ENCODE measurements around the gene RPS3. TPM values are rescaled to one million over a fixed set of nuclear protein-coding genes. Genes with fewer than 3 reads are reported as not detected.
A peak's percentile ranks its signal among the peaks of the same experiment; 100 is the strongest.

RPS3 gene
- total RNA-seq, 2 donors from 2014 or later, result 4,623 to 5,372 TPM

DNA sequence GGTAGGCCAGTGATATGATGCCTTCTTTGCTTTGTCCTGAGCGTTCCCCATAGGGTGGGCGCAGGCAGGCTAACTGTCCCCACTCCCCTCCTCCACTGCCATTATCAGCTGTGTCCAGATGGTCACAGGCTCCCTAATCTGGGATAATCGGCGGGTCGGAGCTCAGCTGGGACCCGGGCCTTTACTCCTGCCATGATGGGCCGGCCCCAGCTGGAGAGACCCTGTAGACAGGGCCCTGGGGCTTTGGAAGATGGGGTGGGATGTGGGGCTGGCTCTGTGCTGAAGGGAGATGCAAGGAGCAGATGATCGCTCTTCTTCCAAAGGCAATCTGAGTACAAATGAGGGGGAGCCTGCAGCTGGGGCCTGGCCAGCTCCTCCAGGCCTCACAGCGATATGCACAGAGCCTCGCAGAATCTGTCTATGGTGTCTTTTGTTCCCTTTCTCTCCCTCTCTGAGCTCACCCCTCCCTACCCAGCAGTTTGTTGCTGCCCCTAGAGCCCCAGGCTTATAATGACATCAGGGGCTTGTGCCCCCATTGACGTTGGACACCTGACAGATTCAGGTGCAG is 21.8 kb downstream of the RPS3 start:
- H3K9me3 Mint-ChIP-seq, result no peaks in the 10 kb centered on the region
- no peaks in the 10 kb centered on the region for H3K27me3 Mint-ChIP-seq
- no peak for ATAC-seq (replicated peaks)
- no peak overlapping the region for H3K4me3 Mint-ChIP-seq
- H3K4me1 Mint-ChIP-seq, result no peaks in the 10 kb centered on the region
- H3K27ac Mint-ChIP-seq, result no peak overlapping the region
- H3K36me3 Mint-ChIP-seq (ENCODE audit: low read depth), result peaks cover 22% of the 10 kb centered on the region

DNA sequence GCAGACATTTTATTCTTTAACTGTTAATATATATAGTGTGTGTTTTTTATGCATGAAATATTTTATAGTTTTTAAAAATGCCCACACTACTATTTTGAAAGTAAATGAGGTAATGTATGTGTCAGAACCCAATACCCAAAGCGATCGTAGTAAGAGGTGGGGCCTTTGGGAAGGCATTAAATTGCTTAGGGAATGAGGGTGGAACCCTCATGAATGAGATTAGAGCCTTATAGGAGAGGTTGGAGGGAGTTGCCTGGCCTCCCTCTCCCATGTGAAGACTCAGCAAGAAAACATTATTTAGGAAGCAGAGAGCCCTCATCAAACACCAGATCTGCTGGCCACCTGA is 22.6 kb downstream of the RPS3 start:
- Mint-ChIP-seq H3K36me3 (ENCODE audit: low read depth) (peaks cover 14% of the 10 kb centered on the region), H3K27me3 (no peaks in the 10 kb centered on the region), H3K9me3 (no peaks in the 10 kb centered on the region), H3K4me1 (no peaks in the 10 kb centered on the region), H3K27ac (peak overlapping the region; percentile 22), H3K4me3 (no peak overlapping the region)
- no peak for ATAC-seq (replicated peaks)

DNA sequence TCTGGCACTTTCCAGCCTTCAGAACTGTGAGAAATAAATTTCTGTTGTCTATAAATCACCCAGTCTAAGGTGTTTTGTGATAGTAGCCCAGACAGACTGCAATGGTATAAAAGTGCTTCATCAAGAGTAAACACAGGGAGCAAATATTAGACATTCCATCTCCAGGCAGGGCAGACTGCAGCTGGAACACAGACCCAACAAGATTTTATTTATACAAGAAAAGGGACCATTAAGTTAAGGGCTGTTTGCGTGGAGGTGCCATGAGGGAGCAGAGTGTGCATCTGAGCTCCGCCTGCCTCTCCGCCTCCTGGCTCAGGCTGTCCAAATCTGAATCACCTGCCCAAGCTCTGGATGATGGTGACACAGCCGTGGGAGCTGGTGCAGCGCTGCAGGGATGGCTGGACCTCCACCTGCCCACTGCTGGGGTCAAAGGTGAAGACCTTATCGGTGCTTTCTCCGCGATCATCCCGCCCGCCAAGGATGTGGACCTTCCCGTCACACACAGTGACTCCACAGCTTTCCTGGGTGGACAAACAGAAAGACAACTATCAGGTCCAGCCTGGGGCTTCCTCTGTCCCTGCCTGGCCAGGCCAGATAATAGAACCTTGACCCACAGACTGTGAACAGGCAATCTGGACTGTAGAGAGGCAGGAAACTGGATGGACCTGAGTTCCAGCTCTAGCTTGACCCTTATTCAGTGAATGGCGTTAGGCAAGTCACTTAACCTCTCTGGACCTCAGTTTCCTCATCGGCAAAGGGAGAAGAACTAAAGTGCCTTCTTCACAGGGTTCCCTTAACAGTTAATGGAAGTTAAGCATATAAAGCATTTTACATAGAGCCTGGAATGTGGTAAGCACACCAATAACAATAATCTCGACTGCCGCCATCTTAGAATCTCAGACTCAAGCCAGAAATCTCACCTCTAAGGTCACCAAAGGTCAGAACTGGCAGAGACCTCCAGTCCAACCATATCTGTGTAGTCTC is 23.2 kb downstream of the RPS3 start:
- Mint-ChIP-seq H3K4me1 (no peaks in the 10 kb centered on the region), H3K27me3 (no peaks in the 10 kb centered on the region), H3K27ac (peak overlapping the region; percentile 22), H3K4me3 (no peak overlapping the region), H3K36me3 (ENCODE audit: low read depth) (peaks cover 9% of the 10 kb centered on the region), H3K9me3 (no peaks in the 10 kb centered on the region)
- ATAC-seq (replicated peaks), result no peak

DNA sequence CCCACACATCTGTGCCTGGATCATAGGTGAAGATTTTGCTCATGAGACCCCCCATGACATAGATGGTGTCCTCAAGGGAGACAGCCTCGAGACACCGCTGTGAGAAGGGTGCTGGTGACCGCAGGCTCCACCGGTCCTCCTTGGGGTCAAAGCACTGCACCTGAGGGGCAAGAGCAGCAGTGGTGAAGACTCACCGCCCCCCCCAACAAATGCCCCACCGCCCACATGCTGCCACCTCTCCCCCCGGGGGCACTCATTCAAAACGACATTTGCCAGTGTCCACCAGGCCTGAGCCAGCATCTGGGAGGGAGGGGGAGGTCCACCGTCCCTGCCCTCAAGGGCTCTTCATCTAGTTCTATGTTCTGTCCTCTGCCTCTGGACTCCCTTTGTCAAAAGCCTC is 24.4 kb downstream of the RPS3 start:
- peaks cover 9% of the 10 kb centered on the region for H3K36me3 Mint-ChIP-seq (ENCODE audit: low read depth)
- no peaks in the 10 kb centered on the region for H3K9me3 Mint-ChIP-seq
- H3K27ac Mint-ChIP-seq, result no peak overlapping the region
- peaks cover 1% of the 10 kb centered on the region for H3K4me1 Mint-ChIP-seq
- H3K27me3 Mint-ChIP-seq, result peaks cover under 1% of the 10 kb centered on the region
- H3K4me3 Mint-ChIP-seq, result no peak overlapping the region
- ATAC-seq (replicated peaks), result no peak

DNA sequence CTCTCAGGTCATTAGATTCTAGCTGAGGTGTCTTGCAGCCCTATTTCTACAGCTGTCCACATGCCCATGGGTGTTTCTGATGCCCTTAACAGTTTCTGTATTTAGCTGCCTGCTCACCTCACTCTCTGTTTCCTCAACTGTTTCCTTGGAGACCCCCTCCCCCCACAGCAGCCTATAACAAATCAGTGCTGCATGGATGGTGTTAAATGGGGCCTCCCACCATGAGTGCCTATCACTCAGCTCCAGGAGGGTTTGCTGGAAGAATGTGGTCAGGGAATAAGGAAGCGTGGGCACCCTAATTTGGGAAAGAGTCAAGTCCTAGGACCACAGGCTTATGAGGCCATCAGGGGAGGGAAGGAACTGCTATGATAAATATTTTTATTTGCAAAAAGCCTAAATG is 25.1 kb downstream of the RPS3 start:
- H3K4me3 Mint-ChIP-seq, result no peak overlapping the region
- peaks cover 9% of the 10 kb centered on the region for H3K36me3 Mint-ChIP-seq (ENCODE audit: low read depth)
- H3K4me1 Mint-ChIP-seq, result peaks cover 8% of the 10 kb centered on the region
- H3K27me3 Mint-ChIP-seq, result peaks cover 7% of the 10 kb centered on the region
- no peak overlapping the region for H3K27ac Mint-ChIP-seq
- no peak for ATAC-seq (replicated peaks)
- no peaks in the 10 kb centered on the region for H3K9me3 Mint-ChIP-seq

DNA sequence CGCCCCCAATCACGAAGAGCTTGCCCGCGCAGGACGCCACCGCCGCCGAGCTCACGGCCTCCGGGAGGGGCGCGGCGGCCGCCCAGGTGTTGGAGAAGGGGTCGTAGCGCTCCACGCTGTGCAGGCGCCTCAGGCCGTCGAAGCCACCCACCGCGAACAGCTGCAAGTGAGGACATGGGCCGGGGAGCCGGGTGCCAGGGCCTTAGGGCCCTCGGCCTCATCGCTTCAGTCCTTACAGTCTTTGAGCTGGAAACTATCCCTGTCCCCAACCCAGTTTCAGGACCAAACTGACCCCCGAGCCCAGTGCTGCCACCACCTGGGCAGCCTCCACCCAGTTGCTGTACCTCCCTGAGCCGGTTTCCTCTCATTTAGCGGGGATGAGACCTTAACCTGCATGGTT is 26.1 kb downstream of the RPS3 start:
- Mint-ChIP-seq H3K27ac (no peak overlapping the region), H3K36me3 (ENCODE audit: low read depth) (peaks cover 9% of the 10 kb centered on the region), H3K4me3 (no peak overlapping the region), H3K4me1 (peaks cover 9% of the 10 kb centered on the region), H3K27me3 (peaks cover 7% of the 10 kb centered on the region), H3K9me3 (no peaks in the 10 kb centered on the region)
- no peak for ATAC-seq (replicated peaks)

DNA sequence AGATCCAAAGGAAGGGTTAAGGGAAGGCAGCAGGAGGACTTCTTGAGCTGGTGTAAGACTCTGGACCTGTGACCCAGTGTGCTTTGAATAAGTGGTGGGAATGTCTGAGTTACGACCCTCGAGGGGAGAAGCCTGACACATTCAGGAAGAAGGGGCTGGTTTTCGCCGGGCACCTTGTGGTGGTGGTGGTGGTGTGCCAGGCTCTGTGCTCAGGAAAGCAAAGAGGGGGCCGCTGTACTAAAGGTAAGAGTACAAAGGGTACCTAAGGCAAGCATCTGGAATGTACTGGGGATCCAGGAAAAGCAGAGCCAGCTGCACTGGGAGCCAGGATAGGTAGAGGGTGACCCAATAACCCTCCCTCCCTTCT is 27.4 kb downstream of the RPS3 start:
- Mint-ChIP-seq H3K36me3 (ENCODE audit: low read depth) (peaks cover 7% of the 10 kb centered on the region), H3K27ac (no peak overlapping the region), H3K27me3 (peaks cover 18% of the 10 kb centered on the region), H3K4me1 (peaks cover 14% of the 10 kb centered on the region), H3K9me3 (no peaks in the 10 kb centered on the region), H3K4me3 (no peak overlapping the region)
- no peak for ATAC-seq (replicated peaks)

DNA sequence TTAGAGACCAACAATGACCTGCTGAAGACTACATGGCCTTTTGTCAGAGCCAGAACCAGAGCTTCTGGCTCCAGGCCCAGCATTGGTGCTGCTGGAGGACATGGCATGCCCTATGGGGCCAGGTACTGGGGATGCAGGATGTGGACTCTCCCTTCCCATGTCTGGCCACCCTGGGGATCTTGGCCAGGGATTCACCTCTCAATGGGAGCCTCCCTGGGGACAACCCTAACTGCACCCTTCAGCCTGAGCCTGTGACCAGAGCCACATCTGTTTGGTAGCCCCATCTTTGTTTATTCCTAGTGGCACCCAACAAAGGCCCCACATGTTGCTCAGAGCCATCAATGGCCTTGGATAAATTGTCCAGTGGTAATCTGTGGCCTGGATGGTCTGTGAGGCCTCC is 27.9 kb downstream of the RPS3 start:
- Mint-ChIP-seq H3K4me1 (peaks cover 14% of the 10 kb centered on the region), H3K4me3 (no peak overlapping the region), H3K27me3 (peaks cover 18% of the 10 kb centered on the region), H3K9me3 (no peaks in the 10 kb centered on the region), H3K27ac (no peak overlapping the region), H3K36me3 (ENCODE audit: low read depth) (peaks cover 2% of the 10 kb centered on the region)
- no peak for ATAC-seq (replicated peaks)

DNA sequence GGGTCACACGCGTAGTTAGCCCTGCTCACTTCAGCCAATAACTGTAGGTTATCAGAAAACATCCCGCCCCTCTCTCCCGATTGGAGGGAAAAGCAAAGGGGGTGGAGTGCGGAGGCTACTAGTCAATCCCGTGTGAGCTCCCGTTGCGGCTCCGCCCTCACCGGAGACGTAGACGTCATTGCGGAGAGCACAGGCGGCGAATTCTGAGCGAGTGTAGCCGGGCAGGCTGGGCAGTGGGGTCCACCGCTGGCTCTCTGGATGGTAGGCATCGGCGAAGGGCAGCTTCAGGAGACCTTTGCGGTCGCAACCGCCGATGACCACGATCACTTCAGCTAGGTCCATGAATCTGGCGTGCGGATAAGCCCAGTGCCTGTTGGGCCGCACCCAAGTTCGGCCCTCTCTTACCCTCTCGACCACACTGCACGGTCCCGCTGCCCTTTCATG is 29.0 kb downstream of the RPS3 start:
- Mint-ChIP-seq H3K36me3 (ENCODE audit: low read depth) (no peaks in the 10 kb centered on the region), H3K27ac (no peak overlapping the region), H3K9me3 (no peaks in the 10 kb centered on the region), H3K4me3 (peak overlapping the region; percentile 69), H3K27me3 (peaks cover 24% of the 10 kb centered on the region), H3K4me1 (peaks cover 14% of the 10 kb centered on the region)
- ATAC-seq (replicated peaks), result peak; percentile 77

DNA sequence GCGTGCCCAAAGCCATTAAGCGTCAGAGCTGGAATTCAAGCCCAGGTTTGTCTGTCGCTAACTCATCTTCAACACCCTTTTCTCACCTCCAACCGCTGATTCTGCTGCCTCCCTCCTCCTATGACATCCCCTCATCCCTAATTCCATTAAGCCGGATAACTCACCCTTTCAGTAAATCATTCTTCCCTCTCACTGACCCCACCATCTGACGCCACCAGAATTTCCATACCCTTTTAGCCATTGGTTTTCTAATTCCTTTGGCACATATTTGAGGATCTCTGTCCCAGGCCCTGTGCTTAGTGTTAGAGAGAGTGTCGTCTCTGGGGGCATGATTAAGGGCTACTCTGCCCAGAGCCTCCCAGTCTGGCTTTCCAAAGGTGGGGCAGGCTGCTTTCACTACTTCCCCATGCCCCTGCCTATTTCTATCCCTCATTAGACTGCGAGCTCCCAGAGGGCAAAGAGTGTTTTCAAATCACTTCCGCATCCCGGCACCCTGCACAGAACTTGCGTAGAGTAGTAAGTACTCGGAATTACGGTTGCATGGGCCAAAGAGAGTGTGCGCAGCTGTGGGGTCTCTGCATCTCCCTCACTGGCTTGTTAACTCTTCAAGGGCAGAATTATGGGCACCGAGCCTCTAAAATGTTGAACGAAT is 29.8 kb downstream of the RPS3 start:
- H3K9me3 Mint-ChIP-seq, result no peaks in the 10 kb centered on the region
- no peaks in the 10 kb centered on the region for H3K36me3 Mint-ChIP-seq (ENCODE audit: low read depth)
- H3K4me3 Mint-ChIP-seq, result peak overlapping the region; percentile 69
- no peak overlapping the region for H3K27ac Mint-ChIP-seq
- peaks cover 14% of the 10 kb centered on the region for H3K4me1 Mint-ChIP-seq
- peaks cover 25% of the 10 kb centered on the region for H3K27me3 Mint-ChIP-seq
- no peak for ATAC-seq (replicated peaks)

DNA sequence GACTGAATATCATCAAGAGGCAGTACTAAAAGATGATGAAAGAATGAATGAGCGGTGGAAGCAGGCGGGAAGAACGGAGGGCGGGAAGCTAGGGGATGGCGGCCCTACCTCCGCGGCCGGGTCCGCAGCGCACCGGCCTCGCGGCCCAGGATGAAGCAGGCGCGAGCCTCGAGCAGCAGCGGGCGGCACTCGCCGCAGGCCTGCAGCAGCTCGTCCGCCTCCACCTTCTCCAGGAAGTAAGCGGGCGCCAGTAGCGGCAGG is 30.3 kb downstream of the RPS3 start:
- peak overlapping the region; percentile 69 for H3K4me3 Mint-ChIP-seq
- peaks cover 14% of the 10 kb centered on the region for H3K4me1 Mint-ChIP-seq
- H3K36me3 Mint-ChIP-seq (ENCODE audit: low read depth), result no peaks in the 10 kb centered on the region
- no peak for ATAC-seq (replicated peaks)
- no peaks in the 10 kb centered on the region for H3K9me3 Mint-ChIP-seq
- H3K27me3 Mint-ChIP-seq, result peaks cover 25% of the 10 kb centered on the region
- no peak overlapping the region for H3K27ac Mint-ChIP-seq

DNA sequence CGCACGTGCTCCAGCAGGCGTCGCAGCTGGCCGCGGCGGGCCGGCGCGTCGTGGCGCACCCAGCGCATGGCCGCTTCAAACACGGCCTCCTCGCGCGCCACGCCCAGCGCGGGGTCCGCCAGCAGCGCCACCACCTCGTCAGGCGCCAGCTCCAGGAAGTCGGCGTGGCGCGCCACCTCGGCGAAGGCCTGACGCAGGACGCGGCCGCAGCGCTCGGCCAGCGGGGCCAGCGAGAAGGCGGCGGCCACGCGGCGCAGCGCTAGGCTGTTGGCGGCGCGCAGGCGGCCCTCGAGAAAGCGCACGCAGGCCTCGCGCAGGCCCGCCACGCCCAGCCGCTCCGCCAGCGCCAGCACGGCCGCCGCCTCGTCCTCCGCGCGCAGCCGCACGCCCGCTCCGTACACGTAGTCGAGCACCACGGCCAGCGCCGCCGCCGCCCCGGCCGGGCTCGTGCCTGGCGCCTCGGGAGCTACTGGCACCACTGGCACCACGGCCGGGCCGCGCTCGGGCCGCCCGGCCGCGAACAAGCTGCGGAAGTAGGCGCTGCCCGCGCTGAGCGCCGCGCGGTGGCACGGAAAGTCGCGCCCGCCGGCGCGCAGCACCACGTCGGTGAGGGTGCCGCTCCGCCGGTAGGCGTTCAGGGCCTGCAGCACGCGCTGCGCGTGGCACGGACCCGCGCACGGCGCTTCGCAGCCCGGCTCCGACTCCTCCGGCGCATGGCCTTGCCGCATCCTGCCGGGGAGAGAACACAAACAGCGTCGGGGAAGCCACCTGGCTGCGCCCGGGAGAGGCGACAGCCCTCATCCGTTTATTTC is 30.8 kb downstream of the RPS3 start:
- H3K4me3 Mint-ChIP-seq, result peak overlapping the region; percentile 79
- peak overlapping the region; percentile 54 for H3K27ac Mint-ChIP-seq
- H3K9me3 Mint-ChIP-seq, result no peaks in the 10 kb centered on the region
- H3K36me3 Mint-ChIP-seq (ENCODE audit: low read depth), result no peaks in the 10 kb centered on the region
- peak; percentile 67 for ATAC-seq (replicated peaks)
- peaks cover 25% of the 10 kb centered on the region for H3K27me3 Mint-ChIP-seq
- H3K4me1 Mint-ChIP-seq, result peaks cover 14% of the 10 kb centered on the region

DNA sequence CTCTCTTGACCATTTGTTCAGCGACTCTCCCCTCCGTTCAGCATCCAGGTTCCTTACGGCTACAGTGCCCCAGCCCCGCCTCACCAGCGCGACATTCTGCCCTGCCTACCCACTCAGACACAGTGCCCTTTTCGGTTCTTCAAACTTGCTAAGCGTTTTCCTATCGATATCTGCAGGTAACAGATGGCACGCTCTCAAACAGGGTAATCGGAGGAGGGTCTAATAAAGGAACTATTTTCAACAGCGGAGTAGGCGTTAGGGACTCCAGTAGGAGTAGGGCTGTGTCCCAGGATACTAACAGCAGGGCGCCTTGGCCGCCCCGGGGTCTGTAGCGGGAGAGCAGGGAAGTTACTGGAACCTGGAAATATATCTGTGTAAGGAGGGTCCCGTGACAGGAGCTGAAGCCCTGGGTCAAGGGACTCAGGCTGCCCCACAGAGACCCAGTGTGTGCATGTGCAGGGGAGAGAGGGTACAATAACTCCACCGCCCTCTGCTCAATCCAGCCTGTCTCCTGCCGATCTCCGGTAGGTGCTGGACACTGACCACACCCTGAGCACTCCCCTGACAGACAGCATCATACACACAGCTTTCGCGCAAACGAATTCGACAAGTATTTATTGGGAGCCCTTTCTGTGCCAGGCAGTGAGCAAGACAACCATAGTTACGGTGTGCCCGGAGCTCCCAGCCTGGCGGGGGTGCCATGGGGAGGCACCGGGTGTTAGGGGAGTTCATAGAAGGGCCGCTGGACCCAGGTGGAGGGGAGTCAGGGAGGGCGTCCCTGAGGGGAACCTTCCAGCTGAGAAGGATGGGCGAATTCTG is 31.6 kb downstream of the RPS3 start:
- H3K27me3 Mint-ChIP-seq, result peaks cover 25% of the 10 kb centered on the region
- H3K4me3 Mint-ChIP-seq, result peak overlapping the region; percentile 79
- H3K4me1 Mint-ChIP-seq, result peaks cover 14% of the 10 kb centered on the region
- H3K27ac Mint-ChIP-seq, result peak overlapping the region; percentile 54
- peak; percentile 8 for ATAC-seq (replicated peaks)
- no peaks in the 10 kb centered on the region for H3K9me3 Mint-ChIP-seq
- H3K36me3 Mint-ChIP-seq (ENCODE audit: low read depth), result peaks cover 2% of the 10 kb centered on the region
